Islet of Langerhans (tissue), 1 donor: ENCODE results near the gene SLC39A11.

Experiments
- FAIRE-seq: peaks from one replicate; lab custom pipeline; 2011; peaks lifted over from hg19 to GRCh38; lab: Jason Lieb, UNC

The SLC39A11 gene

GRCh38 chr17:72869630-72870029 lies 222.9 kb downstream of the SLC39A11 start:
- FAIRE-seq: no peak

GRCh38 chr17:72865954-72866353 lies 226.5 kb downstream of the SLC39A11 start:
- FAIRE-seq: no peak

GRCh38 chr17:72863526-72864211 lies 228.8 kb downstream of the SLC39A11 start:
- no peak for FAIRE-seq

DNA sequence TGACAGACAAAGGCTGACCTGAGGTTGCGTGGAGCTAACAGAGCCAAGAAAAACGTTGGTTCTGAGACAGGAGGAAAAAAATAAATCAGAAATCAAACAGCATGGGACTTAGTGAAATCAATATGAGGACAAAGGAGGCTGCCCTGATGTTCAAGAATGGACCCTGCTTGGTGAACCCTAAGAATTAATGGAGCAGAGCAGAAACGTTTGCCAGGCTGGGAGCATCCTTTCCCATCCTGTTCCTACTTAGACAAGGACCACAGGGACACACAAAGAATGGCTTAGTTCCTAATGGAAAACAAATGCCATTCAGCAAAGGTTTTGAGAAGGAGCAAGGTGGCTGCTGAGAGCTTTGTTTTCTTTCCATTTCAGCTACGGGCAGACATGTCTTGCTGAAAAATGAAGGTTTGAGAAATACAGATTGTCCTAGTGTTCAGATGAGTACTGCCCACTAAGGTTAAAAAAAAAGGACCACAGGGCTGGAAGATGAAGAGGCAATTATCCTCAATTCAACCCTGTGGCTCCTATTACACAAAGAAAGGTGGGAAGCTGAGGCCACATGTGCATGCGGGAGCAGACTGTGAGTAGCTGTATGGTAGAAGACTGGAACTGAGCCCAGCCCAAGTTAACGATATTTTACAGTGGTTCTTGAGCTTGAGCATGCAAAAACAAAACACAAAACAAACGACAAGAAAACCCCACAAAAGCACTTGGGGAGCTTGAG lies 230.1 kb downstream of the SLC39A11 start:
- FAIRE-seq: no peak

DNA sequence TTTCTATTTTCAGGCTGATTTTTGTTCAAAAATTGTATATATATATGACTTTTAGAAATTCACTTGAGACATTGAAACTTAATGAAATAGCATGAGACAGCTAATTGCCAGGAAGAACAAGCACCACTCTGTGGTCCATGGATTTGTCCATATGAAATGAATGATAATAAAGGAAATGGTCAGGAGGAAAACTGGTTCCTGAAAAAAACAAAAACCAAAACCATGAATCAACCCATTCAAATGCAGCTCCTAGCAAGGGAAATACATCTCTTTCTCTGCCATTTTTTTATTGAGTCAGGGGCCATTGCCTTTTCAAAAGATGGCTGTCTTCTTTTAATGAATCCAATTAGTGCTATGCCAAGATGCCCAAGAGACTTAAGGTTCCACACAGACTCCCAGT lies 230.7 kb downstream of the SLC39A11 start:
- FAIRE-seq: no peak

DNA sequence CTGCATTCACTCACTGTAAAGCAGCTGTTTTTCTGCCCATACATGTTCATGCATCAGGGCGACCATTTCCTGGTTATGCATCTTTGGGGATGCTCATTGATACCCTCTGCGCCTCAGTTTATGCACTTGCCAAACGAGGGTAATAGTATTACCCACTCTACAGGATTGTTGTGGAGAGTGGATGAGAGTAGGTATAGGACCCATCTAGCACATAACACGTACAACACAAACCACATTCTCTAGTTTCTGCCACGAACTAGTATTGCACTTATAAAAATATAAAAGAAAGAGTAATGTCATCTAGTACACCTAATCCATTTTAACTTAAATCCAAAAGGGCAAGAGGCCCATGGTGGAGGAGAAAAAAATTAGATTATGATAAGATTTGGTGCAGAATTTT lies 231.7 kb downstream of the SLC39A11 start:
- FAIRE-seq: no peak

GRCh38 chr17:72858826-72859495 lies 233.5 kb downstream of the SLC39A11 start:
- FAIRE-seq: no peak

DNA sequence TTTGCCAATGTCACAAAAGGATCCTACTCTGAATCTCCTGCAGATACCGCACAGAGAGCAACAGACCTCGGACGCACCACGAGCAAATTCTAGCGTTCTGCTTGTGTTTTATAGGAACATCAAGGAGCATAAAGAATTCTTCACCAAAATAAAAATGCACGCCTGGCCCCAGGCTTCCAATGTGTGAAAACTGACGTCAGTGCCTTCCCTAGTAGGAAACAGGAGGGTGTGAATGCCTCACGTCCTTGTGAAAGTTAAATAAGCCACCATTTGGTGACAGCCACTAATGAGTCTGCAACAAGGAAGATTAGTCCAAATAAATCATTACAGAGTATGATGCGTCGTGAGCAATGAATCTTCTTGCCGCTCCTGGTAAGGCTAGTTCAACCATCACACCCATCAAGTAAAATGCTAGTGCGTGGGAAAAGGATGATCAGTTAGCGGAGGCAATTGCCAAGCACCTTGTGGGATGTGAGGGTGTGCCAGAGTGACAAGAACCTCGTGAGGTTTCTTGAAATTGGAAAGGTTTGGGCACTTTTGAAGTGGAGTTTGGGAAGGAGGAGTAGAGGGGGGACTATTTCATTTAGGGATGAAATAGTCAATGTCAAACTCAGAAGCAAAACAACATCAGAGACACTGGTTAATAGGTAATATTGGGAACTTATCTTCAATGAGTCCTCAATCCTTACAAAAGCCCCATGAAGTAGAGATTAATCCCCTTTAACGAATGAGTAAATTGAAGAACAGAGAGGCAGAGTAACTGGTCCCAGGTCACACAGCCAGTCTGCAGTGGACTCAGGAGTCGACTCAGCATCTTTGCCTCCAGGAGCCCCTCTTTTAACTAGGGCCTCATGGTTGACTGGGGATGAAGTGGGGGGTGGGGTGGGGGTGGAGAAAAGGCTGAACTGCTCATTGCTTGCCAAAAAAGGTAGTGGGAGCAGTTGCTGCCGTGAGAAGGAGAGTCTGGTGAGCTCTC lies 238.8 kb downstream of the SLC39A11 start:
- FAIRE-seq: no peak

GRCh38 chr17:72852277-72852938 lies 240.1 kb downstream of the SLC39A11 start:
- no peak for FAIRE-seq

DNA sequence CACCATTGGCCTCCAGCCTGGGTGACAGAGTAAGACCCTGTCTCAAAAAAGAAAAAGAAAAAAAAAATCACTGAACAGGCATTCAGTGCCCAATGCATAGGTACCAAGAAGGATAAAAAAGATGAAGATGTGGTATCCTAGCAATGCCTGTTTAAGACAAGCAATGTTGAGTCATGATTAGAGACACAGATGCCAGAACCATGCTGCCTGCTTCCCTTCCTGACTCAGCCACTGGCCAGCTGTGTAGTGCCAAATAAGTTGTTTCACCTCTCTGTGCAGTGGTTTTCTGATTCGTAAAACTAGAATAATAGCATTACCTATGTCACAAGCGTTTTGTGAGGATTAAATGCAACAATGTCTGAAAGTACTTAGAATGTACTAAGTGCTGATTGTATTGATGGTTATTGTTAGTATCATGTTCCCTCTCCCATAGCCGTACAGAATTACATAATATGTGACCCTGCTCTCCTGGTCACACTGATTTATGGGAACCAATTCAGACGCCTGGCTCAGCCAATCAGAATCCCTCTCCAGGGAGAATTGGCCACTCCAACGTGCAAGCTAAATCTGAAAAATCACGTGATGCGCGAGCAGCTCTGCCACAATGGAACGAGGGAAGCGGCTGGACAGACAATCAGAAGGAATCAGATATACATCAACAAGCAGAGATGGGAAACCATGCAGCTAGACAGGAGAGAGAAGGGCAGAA lies 241.9 kb downstream of the SLC39A11 start:
- FAIRE-seq: no peak

- no peak for FAIRE-seq
These were observed 246.1 kb downstream of the SLC39A11 start for GRCh38 chr17:72846399-72846798.

DNA sequence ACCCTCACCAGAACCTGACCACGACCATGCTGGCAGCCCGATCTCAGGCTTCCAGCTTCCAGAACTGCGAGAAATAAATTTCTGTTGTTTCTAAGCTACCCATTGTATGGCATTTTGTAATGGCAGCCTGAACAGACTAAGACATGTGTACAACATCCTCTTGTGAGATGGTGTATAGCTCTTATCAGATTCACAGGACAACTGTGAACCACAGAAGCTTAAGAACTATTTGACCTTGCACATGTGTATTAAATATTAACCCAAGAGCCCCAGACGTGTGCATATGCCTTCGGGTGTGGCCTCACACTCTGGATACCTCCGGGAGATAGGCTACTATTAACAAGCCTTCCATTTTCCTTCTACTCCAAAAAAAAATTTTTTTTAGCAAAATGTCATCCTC lies 248.9 kb downstream of the SLC39A11 start:
- FAIRE-seq: no peak

DNA sequence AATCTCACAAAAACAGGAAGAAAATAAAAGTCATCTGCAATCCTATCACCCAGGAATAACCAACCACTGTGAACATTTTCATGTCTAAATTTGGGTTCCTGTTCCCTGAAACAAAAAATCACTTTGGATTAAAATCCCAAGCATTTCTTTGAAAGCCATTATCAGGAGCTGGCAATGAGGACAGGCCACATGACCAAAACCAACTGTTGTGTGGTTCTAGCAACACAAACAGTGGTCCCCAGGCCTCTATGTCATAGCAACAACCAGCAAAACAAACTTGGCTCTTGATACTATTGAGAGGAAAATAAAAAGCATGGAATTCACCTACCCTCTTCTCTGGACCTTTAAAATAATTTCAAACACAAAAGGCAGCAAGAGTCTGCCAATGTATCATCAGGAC lies 252.5 kb downstream of the SLC39A11 start:
- FAIRE-seq: no peak

- FAIRE-seq: no peak
These were observed 253.3 kb downstream of the SLC39A11 start for GRCh38 chr17:72839131-72839725.

DNA sequence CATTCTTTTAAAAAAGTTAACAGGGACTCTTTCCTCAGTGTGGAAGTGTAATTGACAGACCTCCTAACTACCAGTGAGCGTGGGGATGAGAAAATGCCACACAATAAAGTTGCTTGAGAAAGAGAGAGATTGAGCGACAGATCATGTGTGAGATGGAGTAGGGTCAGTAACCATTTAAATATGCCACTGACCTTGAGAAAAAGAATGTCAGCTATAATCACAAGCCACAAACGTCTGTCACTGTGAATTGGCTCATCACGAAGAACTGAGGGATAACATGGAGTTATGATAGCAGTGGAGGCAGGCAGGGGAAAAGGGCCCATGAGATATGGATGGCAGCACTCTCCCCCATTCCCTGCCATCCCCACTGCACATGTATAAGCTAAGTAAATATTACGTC lies 253.9 kb downstream of the SLC39A11 start:
- no peak for FAIRE-seq

DNA sequence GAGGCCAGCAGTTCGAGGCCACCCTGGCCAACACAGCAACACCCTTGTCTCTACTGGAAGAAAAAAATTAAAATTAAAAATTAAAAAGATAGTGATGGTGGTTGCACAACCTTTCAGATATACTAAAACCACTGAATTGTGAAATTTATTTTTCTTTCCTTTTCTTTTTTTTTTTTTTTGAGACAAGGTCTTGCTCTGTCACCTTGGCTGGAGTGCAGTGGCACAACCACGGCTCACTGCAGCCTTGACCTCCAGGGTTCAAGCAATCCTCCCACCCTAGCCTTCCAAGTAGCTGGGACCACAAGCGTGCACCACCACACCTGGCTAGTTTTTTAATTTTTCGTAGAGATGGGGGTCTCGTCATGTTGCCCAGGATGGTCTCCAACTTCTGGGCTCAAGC lies 254.4 kb downstream of the SLC39A11 start:
- FAIRE-seq: no peak

GRCh38 chr17:72837335-72837734 lies 255.2 kb downstream of the SLC39A11 start:
- no peak for FAIRE-seq

DNA sequence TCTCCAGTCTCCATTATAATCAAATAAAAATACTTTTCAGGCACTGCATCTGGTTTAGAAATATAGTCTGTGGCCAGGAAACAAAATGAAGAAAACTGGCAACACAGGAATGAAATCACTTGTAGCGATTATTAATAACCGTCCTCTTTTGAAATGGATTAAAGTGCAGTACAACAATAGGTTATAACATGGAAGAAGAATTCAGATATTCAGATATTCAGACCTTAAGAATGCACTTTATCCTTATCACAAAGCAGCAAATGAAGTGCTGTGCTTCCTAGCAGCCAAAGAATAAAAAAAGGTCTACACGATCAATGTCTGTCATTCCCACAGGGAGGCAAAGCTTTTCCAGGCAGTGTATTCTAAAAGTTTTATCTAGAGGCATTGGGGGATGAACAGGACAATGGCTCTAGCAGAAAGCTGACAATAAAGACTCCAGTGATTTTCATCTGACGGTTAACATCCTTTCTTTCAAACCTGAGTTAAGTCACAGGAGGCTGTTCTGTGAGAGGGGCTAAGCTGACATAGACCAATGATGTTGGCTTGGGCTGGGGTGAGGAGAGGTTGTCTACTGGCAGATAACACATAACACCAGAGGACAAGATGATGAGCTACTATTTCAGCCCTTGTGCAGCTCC lies 259.2 kb downstream of the SLC39A11 start:
- FAIRE-seq: no peak

GRCh38 chr17:72832306-72832705 lies 260.2 kb downstream of the SLC39A11 start:
- FAIRE-seq: no peak

DNA sequence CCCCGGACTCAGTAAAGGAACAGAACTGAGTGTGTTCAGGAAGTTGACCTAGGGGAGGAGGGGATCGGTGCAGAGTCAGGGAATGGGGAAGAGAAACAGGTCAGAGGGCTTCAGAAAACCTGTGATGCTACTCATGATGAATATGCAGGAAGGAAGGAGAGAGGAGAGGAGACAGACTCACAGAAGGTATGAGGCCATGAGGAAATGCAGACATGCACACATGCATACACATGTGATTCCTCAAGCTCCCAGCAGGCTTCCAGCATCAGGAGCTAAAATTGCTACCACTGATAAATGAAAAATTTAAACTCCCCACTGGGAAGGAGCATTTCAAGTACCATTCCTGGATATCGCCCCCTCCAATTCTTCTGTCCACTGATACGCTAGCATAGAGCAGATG lies 262.6 kb downstream of the SLC39A11 start:
- no peak for FAIRE-seq
